CD14-positive monocyte (primary cell): ENCODE data around the gene PUM1. TPM values are rescaled to one million over a fixed set of nuclear protein-coding genes. Genes with fewer than 3 reads are reported as not detected.
"Not testable (repeated sequence)": the region's sequence is repeated elsewhere in the genome, so short reads cannot be mapped to it uniquely, and the experiment has no call there.

Experiments
- DNase-seq, 3 donors: peaks; one replicate each; pipeline ENCODE4 v3.0.0-alpha.2; 2011 to 2022
- H2AFZ ChIP-seq: 2 replicates; pipeline ENCODE4 v1.6.0; 2012; ENCODE audit warnings: mild to moderate bottlenecking, low read depth, low read length, inconsistent platforms; ENCODE audit not compliant: insufficient read depth, poor library complexity, severe bottlenecking
- H3K27ac ChIP-seq, 2 donors: 1 replicate in 1 of 2; 2 replicates in 1 of 2; pipeline ENCODE4 v1.5.1; 2012 to 2013; ENCODE audit warnings: low read length in 2 of 2, control low read depth in 1 of 2, inconsistent platforms in 1 of 2, low read depth in 1 of 2, mild to moderate bottlenecking in 1 of 2
- H3K27me3 ChIP-seq, 2 donors: one replicate each; pipeline versions ENCODE4 v1.6.0 to v1.6.1; 2011 to 2013; ENCODE audit warnings: low read length in 2 of 2; ENCODE audit not compliant: control insufficient read depth in 2 of 2, insufficient read depth in 2 of 2
- H3K36me3 ChIP-seq, 2 donors: replicated peaks in 1 of 2; 1 replicate in 1 of 2; 2 replicates in 1 of 2; pipeline versions ENCODE4 v1.5.1 to v1.6.1; 2012 to 2013; ENCODE audit warnings: low read length in 2 of 2, control low read depth in 1 of 2, inconsistent platforms in 1 of 2, mild to moderate bottlenecking in 1 of 2; ENCODE audit not compliant: insufficient read depth in 2 of 2, control insufficient read depth in 1 of 2
- H3K4me1 ChIP-seq, 2 donors: 1 replicate in 1 of 2; 2 replicates in 1 of 2; pipeline versions ENCODE4 v1.5.1 to v1.6.1; 2012 to 2013; ENCODE audit warnings: low read length in 2 of 2, control low read depth in 1 of 2, inconsistent platforms in 1 of 2, mild to moderate bottlenecking in 1 of 2, moderate library complexity in 1 of 2; ENCODE audit not compliant: insufficient read depth in 2 of 2, control insufficient read depth in 1 of 2
- H3K4me2 ChIP-seq: replicated peaks from 2 replicates; pipeline ENCODE3; 2012; ENCODE audit warnings: low read length, moderate library complexity, mild to moderate bottlenecking; ENCODE audit not compliant: poor library complexity, severe bottlenecking; ENCODE audit errors: extremely low read depth
- H3K4me3 ChIP-seq, 3 experiments: fragments of 200-600 bp in 1 of 3; sonication (generic) in 1 of 3; replicated peaks in 1 of 3; 1 replicate in 2 of 3; 2 replicates in 1 of 3; pipeline ENCODE4 v1.5.1; 2011 to 2013; ENCODE audit warnings: low read length in 3 of 3, mild to moderate bottlenecking in 3 of 3, control low read depth in 2 of 3, low read depth in 2 of 3, inconsistent platforms in 1 of 3, moderate library complexity in 1 of 3
- H3K79me2 ChIP-seq: 2 replicates; pipeline ENCODE4 v1.6.0; 2012; ENCODE audit warnings: mild to moderate bottlenecking, control low read depth, inconsistent platforms, low read length, moderate library complexity; ENCODE audit not compliant: insufficient read depth
- H3K9ac ChIP-seq: 2 replicates; pipeline ENCODE4 v1.6.0; 2017; ENCODE audit warnings: low read length, mild to moderate bottlenecking; ENCODE audit not compliant: insufficient read depth, poor library complexity, severe bottlenecking
- H3K9me3 ChIP-seq, 2 donors: replicated peaks in 1 of 2; 1 replicate in 1 of 2; 2 replicates in 1 of 2; pipeline versions ENCODE4 v1.5.1 to v1.6.1; 2012 to 2013; ENCODE audit warnings: low read length in 2 of 2, control low read depth in 1 of 2; ENCODE audit not compliant: control insufficient read depth in 1 of 2, insufficient read depth in 1 of 2
- H4K20me1 ChIP-seq: 2 replicates; pipeline ENCODE4 v1.6.0; 2012; ENCODE audit warnings: mild to moderate bottlenecking, low read length, control low read depth, moderate library complexity; ENCODE audit not compliant: insufficient read depth
- H3K27ac Mint-ChIP-seq, 7 donors: one replicate each; pipeline ENCODE4 v1.8.0; 2020; ENCODE audit warnings: mild to moderate bottlenecking in 7 of 7, mixed read lengths in 7 of 7, moderate library complexity in 6 of 7, inconsistent platforms in 2 of 7
- H3K27me3 Mint-ChIP-seq, 3 donors: one replicate each; pipeline ENCODE4 v1.8.0; 2021 to 2022; ENCODE audit warnings: low read depth in 3 of 3, mild to moderate bottlenecking in 3 of 3, mixed read lengths in 3 of 3, moderate library complexity in 3 of 3, inconsistent platforms in 1 of 3
- H3K36me3 Mint-ChIP-seq, 2 donors: one replicate each; pipeline ENCODE4 v1.8.0; 2020; ENCODE audit warnings: mixed read lengths in 2 of 2, inconsistent platforms in 1 of 2, mild to moderate bottlenecking in 1 of 2
- H3K4me1 Mint-ChIP-seq: one replicate; pipeline ENCODE4 v1.8.0; 2020; ENCODE audit warnings: mild to moderate bottlenecking, mixed read lengths
- H3K4me3 Mint-ChIP-seq, 2 donors: one replicate each; pipeline ENCODE4 v1.8.0; 2020; ENCODE audit warnings: mild to moderate bottlenecking in 2 of 2, mixed read lengths in 2 of 2, moderate library complexity in 1 of 2
- H3K9me3 Mint-ChIP-seq, 7 donors: one replicate each; pipeline ENCODE4 v1.8.0; 2020 to 2022; ENCODE audit warnings: mixed read lengths in 7 of 7, mild to moderate bottlenecking in 6 of 7, moderate library complexity in 6 of 7, inconsistent platforms in 2 of 7
- CTCF ChIP-seq: fragments of 200-600 bp; IDR thresholded peaks from one replicate; pipeline ENCODE4 v1.8.0; 2022; ENCODE audit warnings: antibody characterized with exemption, mild to moderate bottlenecking
- WGBS: methylation state at CpG from one replicate; pipeline ENCODE4 v1.1.5; 2013; ENCODE audit warnings: missing lambda C conversion rate; ENCODE audit not compliant: insufficient coverage; 5-methylcytosine and 5-hydroxymethylcytosine counted together
- intact Hi-C, 2 donors: fragments of 100-400 bp; cut with micrococcal nuclease; formaldehyde crosslinking; loops; one replicate each; pipeline versions ENCODE4 v1.15.0 to v1.15.1; 2023
- polyA plus RNA-seq, 3 donors: library from polyadenylated mRNA; depleted of rRNA in 1 of 3; unstranded in 2 of 3; stranded (reverse) in 1 of 3; fragments of 300-500 nt in 2 of 3; fragments of >200 nt in 1 of 3; fragmentation: Illumina TruSeq in 2 of 3; gene quantifications; 1 replicate in 2 of 3; 2 replicates in 1 of 3; pipeline ENCODE4 v1.2.3, GENCODE V29; 2012 to 2021

Gene PUM1
- polyA plus RNA-seq, 3 donors = 55.0 to 86.1 (median 62.4) TPM

GRCh38 chr1:30936541-30937171, 128.9 kb downstream of the PUM1 start:
- Histone ChIP-seq H3K4me3 (no peak overlapping the region), H4K20me1 (peaks cover 59% of the 10 kb centered on the region), H3K27ac (no peak overlapping the region), H2AFZ (no peak overlapping the region), H3K79me2 (no peaks in the 10 kb centered on the region), H3K4me1 (no peaks in the 10 kb centered on the region), H3K4me2 (no peak overlapping the region), H3K27me3 (no peaks in the 10 kb centered on the region), H3K36me3 (peaks cover 73 to 94% of the 10 kb centered on the region in 2 donors), H3K9ac (no peak overlapping the region), H3K9me3 (no peaks in the 10 kb centered on the region)
- H3K4me1 Mint-ChIP-seq = no peaks in the 10 kb centered on the region
- no peaks in the 10 kb centered on the region for H3K9me3 Mint-ChIP-seq
- peaks cover 0 to 1% (median 0%) of the 10 kb centered on the region in 3 donors for H3K27me3 Mint-ChIP-seq
- no peak overlapping the region for H3K4me3 Mint-ChIP-seq
- H3K36me3 Mint-ChIP-seq = peaks cover 87 to 94% of the 10 kb centered on the region in 2 donors
- no peak for DNase-seq
- WGBS = 94% methylated on average over 8 of the region's 20 CpGs
- peak overlapping the region in 4 of 7 donors; percentile 7 to 82 (median 42) for H3K27ac Mint-ChIP-seq
- intact Hi-C loops = no loop called here
- TF ChIP-seq CTCF = no peak

GRCh38 chr1:30935758-30936157, 129.8 kb downstream of the PUM1 start:
- H3K4me2 ChIP-seq, H3K27me3 ChIP-seq, H3K79me2 ChIP-seq, H3K4me1 ChIP-seq, H3K27ac Mint-ChIP-seq, H3K27ac ChIP-seq, intact Hi-C loops, H3K9me3 ChIP-seq, H3K27me3 Mint-ChIP-seq, H3K4me3 ChIP-seq, DNase-seq, H3K4me1 Mint-ChIP-seq, H3K4me3 Mint-ChIP-seq, H2AFZ ChIP-seq, H3K9me3 Mint-ChIP-seq, H3K9ac ChIP-seq: not testable (repeated sequence)
- WGBS = no CpG with 5 or more reads among the region's 4 CpGs
- H3K36me3 Mint-ChIP-seq = peaks cover 82 to 91% of the 10 kb centered on the region in 2 donors
- peaks cover 68 to 94% of the 10 kb centered on the region in 2 donors for H3K36me3 ChIP-seq
- peaks cover 61% of the 10 kb centered on the region for H4K20me1 ChIP-seq
